ENCODE results near the gene NSUN2.

DNA sequence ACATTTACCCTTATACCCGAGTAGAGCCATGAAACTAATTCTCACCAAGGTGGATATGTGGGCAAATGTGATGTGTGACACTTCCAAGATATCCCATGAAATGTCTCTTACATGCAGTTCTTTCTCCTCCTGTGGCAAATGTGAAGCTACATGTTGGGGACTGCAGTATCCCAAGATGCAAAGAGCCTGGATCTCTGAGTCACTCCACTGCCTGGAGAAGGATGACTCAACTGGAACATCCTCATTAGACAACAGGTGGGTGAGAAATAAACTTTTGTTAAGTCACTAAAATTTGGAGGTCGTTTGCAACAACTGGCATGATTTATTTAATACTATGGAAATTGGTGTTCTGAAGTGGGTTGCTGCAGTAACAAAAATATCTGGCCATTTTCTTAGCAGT lies 43.9 kb upstream of the NSUN2 start:
- TF ChIP-seq EZH2 (IDR thresholded peaks at IDR 0.05; ENCODE audit: low read depth) = no peak
- TF ChIP-seq, protein P1, sequence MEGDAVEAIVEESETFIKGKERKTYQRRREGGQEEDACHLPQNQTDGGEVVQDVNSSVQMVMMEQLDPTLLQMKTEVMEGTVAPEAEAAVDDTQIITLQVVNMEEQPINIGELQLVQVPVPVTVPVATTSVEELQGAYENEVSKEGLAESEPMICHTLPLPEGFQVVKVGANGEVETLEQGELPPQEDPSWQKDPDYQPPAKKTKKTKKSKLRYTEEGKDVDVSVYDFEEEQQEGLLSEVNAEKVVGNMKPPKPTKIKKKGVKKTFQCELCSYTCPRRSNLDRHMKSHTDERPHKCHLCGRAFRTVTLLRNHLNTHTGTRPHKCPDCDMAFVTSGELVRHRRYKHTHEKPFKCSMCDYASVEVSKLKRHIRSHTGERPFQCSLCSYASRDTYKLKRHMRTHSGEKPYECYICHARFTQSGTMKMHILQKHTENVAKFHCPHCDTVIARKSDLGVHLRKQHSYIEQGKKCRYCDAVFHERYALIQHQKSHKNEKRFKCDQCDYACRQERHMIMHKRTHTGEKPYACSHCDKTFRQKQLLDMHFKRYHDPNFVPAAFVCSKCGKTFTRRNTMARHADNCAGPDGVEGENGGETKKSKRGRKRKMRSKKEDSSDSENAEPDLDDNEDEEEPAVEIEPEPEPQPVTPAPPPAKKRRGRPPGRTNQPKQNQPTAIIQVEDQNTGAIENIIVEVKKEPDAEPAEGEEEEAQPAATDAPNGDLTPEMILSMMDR (conservative IDR thresholded peaks at IDR 0.05) = no peak
